Parathyroid adenoma (tissue), 2 donors: ENCODE results near the gene RPGR.

Experiments
- H2AFZ ChIP-seq: fragments of 300-600 bp; sonication (generic); one replicate; pipeline ENCODE4 v1.7.0; 2017; ENCODE audit warnings: antibody characterized with exemption, mild to moderate bottlenecking
- H3K27ac ChIP-seq: fragments of 300-600 bp; sonication (generic); one replicate; pipeline ENCODE4 v1.7.0; 2017
- H3K27me3 ChIP-seq: fragments of 300-600 bp; sonication (generic); one replicate; pipeline ENCODE4 v1.7.0; 2017; ENCODE audit warnings: low read length; ENCODE audit not compliant: control insufficient read depth, insufficient read depth
- H3K36me3 ChIP-seq: fragments of 300-600 bp; sonication (generic); one replicate; pipeline ENCODE4 v1.7.0; 2017; ENCODE audit warnings: low read length; ENCODE audit not compliant: control insufficient read depth, insufficient read depth
- H3K4me1 ChIP-seq: fragments of 300-600 bp; sonication (generic); one replicate; pipeline ENCODE4 v1.7.0; 2017; ENCODE audit warnings: control low read depth
- H3K4me2 ChIP-seq: fragments of 300-600 bp; sonication (generic); one replicate; pipeline ENCODE4 v1.7.0; 2017; ENCODE audit warnings: low read length
- H3K4me3 ChIP-seq: fragments of 300-600 bp; sonication (generic); one replicate; pipeline ENCODE4 v1.7.0; 2017; ENCODE audit warnings: low read depth, low read length
- H3K79me2 ChIP-seq: fragments of 300-600 bp; sonication (generic); one replicate; pipeline ENCODE4 v1.7.0; 2017; ENCODE audit warnings: control low read depth
- H3K9ac ChIP-seq: fragments of 300-600 bp; sonication (generic); one replicate; pipeline ENCODE4 v1.7.0; 2017; ENCODE audit warnings: mild to moderate bottlenecking
- H3K9me3 ChIP-seq: fragments of 300-600 bp; sonication (generic); one replicate; pipeline ENCODE4 v1.7.0; 2017; ENCODE audit warnings: low read length; ENCODE audit not compliant: control insufficient read depth
- TF ChIP-seq, protein P1 (sequence below): fragments of 300-600 bp; sonication (generic); IDR thresholded peaks from one replicate; pipeline ENCODE4 v1.7.0; 2017; ENCODE audit warnings: antibody characterized with exemption, mild to moderate bottlenecking
- donor health status: primary hyperparathyroidism.

RPGR gene

DNA sequence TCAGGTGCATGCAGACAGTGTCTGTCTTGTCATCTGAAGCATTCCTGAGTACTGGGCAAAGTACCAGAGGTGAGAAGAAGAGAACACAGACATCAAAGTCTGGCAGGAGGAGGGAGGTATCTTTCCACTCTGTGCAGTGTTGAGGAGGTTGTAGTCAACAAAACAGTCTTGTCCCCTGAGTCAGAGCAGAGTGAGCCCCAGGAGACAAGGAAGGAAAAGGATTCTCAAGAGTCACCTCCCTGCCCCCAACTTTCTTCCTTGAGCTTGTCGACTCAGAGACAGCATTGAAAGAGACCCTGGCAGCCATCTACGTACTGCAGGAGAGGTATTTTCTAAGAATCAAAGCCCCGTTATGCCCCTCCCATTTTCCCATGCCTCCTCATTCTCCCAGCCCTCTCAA lies 102.2 kb downstream of the RPGR start:
- Histone ChIP-seq H3K36me3 (no peaks in the 10 kb centered on the region), H3K4me3 (no peak overlapping the region), H3K9ac (no peak overlapping the region), H3K4me1 (no peaks in the 10 kb centered on the region), H3K27ac (no peak overlapping the region), H3K27me3 (no peaks in the 10 kb centered on the region), H2AFZ (no peak overlapping the region), H3K4me2 (no peak overlapping the region), H3K79me2 (no peaks in the 10 kb centered on the region), H3K9me3 (no peaks in the 10 kb centered on the region)
- TF ChIP-seq, protein P1, sequence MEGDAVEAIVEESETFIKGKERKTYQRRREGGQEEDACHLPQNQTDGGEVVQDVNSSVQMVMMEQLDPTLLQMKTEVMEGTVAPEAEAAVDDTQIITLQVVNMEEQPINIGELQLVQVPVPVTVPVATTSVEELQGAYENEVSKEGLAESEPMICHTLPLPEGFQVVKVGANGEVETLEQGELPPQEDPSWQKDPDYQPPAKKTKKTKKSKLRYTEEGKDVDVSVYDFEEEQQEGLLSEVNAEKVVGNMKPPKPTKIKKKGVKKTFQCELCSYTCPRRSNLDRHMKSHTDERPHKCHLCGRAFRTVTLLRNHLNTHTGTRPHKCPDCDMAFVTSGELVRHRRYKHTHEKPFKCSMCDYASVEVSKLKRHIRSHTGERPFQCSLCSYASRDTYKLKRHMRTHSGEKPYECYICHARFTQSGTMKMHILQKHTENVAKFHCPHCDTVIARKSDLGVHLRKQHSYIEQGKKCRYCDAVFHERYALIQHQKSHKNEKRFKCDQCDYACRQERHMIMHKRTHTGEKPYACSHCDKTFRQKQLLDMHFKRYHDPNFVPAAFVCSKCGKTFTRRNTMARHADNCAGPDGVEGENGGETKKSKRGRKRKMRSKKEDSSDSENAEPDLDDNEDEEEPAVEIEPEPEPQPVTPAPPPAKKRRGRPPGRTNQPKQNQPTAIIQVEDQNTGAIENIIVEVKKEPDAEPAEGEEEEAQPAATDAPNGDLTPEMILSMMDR, result no peak

DNA sequence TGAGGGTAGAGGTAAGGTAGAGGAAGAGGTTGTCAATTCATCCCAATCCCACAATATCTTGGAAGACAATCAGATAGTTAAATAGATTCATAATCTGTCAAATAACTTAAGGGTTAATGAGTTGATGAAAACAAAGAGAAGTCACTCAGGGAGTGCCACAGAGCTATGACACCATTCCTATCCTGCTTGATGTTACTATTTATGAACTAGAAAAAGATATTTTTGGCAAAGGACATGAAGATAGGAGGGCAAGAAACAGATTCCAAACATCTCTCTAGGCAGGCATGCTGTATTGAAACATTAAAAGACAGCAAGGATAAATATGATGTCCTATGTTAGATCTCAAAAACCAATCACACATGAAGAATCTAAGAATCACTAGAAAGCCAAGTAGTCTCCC lies 103.1 kb downstream of the RPGR start:
- TF ChIP-seq, protein P1, result no peak
- H3K27me3 ChIP-seq, result no peaks in the 10 kb centered on the region
- H2AFZ ChIP-seq, result no peak overlapping the region
- no peak overlapping the region for H3K4me3 ChIP-seq
- H3K79me2 ChIP-seq, result no peaks in the 10 kb centered on the region
- H3K36me3 ChIP-seq, result no peaks in the 10 kb centered on the region
- H3K9me3 ChIP-seq, result no peaks in the 10 kb centered on the region
- H3K27ac ChIP-seq, result no peak overlapping the region
- no peak overlapping the region for H3K4me2 ChIP-seq
- no peak overlapping the region for H3K9ac ChIP-seq
- no peaks in the 10 kb centered on the region for H3K4me1 ChIP-seq

DNA sequence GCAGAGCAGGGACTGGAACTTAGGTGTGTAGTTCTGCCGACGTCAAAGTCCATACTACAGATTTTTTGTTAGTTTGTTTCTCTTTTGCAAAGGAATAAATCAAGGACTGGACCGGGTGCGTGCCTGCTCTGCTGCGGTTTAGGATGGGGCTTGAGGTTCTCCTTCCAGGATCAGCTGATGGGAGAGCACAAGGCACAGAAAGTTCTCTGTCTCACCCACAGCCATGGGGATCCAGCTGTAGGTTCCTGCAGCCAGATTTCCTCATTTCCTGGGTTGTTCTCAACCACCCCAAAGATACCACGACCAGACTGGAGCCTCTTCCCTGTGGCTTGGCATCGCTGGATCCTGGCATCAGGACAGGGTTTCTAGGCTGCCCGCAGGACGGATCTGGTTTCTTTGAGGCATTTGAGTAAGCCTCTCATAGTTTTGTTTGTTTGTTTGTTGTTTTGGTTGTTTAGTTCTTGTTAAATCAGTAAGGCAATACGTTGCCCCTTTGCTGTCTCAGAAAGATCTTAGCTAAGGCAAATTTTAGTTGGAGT lies 105.8 kb downstream of the RPGR start:
- Histone ChIP-seq H3K36me3 (no peaks in the 10 kb centered on the region), H3K9me3 (no peaks in the 10 kb centered on the region), H3K4me1 (no peaks in the 10 kb centered on the region), H3K27ac (no peak overlapping the region), H3K4me3 (no peak overlapping the region), H2AFZ (no peak overlapping the region), H3K27me3 (no peaks in the 10 kb centered on the region), H3K4me2 (no peak overlapping the region), H3K79me2 (no peaks in the 10 kb centered on the region), H3K9ac (no peak overlapping the region)
- TF ChIP-seq, protein P1, result no peak

DNA sequence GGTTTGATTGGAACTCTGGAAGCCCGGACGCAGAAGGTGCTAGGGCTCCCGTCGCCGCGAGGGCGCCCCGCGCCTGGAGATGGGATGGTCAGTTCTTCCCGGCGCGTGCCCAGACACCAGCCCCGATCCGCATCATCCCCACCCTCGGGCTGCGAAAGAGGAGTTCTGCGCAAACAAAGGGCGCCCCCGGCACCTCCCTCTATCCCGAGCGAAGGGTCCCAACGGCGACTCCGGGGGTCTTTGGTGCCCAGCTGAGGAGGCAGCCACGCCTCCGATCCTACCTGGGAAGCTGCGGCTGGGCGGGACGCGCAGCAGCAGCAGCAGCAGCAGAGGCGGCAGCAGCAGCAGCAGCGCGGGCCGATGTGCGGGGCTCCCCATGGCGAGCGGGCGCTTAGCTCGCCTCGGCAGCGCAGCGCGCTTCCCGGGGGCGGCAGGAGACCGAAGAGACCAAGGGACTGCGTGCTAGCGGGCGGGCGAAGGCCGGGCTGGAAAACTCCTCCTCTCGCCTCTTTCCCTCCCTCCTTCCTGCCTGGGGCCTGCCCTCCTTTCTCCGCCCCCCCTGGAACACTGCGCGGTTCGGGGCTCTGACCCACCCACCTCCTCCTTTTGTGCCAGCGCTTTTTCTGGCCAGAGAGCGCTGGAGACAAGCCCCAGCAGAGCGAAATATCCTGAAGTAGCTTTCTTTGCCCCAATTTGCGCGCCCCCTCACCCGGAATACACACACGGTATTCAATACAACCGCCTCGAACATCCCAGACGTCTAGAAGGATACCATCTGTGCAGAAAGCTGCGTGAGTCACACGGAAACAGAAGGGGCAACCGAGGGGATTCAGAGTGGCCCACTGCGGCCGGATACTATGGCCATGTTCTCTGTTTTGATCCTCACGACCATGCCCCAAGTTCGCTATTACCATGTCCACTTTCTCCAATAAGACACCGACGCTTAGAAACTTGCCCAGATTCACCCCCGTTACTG lies 106.6 kb downstream of the RPGR start, which contains the start of gene SRPX:
SRPX (minus strand) TSS at position 457 of the 976 bp plus-strand sequence; CDS start at position 378, 79 bp downstream.
- no peak within 1 kb of the TSS for H3K9ac ChIP-seq
- H3K4me2 ChIP-seq, result peak within 1 kb of the TSS; percentile 65
- H3K4me3 ChIP-seq, result peak within 1 kb of the TSS; percentile 16
- no peaks in the 10 kb centered on the region for H3K4me1 ChIP-seq
- peak within 1 kb of the TSS; percentile 64 for H2AFZ ChIP-seq
- H3K27ac ChIP-seq, result no peak within 1 kb of the TSS
- TF ChIP-seq, protein P1, result no peak
- no peaks in the 10 kb centered on the region for H3K79me2 ChIP-seq
- H3K36me3 ChIP-seq, result no peaks in the 10 kb centered on the region
- H3K27me3 ChIP-seq, result no peaks in the 10 kb centered on the region
- no peaks in the 10 kb centered on the region for H3K9me3 ChIP-seq
